Measurements from ENCODE around the gene ACADM.
"Not testable (repeated sequence)": the region's sequence is repeated elsewhere in the genome, so short reads cannot be mapped to it uniquely, and the experiment has no call there.

Gene ACADM

GRCh38 chr1:75742047-75742625 is 17.6 kb downstream of the ACADM start:
- no peak for DNase-seq

DNA sequence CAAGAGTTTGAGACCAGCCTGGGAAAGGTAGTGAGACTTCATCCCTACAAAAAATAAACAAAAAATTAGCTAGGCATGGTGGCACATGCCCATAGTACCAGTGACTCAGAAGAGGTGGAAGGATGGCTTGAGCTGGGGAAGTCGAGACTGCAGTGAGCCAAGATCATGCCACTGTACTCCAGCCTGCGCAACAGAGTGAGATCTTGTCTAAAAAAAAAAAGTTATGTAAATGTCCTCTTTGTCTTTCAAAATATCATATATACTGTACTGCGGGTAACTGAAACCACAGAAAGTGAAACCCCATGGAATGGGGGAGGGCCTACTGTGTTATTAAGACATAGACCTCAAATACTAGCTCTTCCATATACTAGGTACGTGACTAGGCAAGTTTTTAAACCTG is 20.8 kb downstream of the ACADM start:
- no peak for DNase-seq

DNA sequence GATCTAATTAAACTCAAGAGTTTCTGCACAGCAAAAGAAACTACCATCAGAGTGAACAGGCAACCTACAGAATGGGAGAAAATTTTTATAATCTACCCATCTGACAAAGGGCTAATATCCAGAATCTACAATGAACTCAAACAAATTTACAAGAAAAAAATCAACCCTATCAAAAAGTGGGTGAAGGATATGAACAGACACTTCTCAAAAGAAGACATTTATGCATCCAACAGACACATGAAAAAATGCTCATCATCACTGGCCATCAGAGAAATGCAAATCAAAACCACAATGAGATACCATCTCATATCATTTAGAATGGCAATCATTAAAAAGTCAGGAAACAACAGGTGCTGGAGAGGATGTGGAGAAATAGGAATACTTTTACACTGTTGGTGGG is 32.7 kb downstream of the ACADM start:
- not testable (repeated sequence) for DNase-seq

GRCh38 chr1:75758543-75758942 is 34.0 kb downstream of the ACADM start:
- DNase-seq: not testable (repeated sequence)

DNA sequence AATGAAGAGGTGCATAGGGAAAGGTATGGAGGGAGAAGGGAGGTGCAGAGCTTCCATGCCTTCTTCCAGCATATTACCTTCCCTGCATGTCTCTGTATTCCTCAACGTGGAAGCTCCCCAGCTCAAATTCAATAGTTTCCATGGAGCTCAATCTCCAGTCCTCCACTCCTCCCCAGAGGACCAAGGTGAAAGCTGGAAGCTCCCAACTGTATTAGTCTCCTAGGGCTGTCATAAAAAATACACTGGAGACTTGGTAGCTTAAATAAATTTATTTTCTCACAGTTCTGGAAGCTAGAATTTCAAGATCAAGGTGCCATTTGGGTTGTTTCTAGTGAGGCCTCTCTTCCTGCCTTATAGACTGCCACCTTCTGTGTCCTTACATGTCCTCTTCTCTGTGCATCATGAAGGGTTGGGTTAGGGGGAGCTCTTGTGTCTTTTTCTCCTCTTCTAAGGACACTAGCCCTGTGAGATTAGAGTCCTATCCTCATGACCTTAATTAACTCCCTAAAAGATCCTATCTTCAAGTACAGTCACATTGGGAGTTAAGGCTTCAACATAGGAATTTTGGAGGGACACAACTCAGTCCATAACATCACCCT is 39.6 kb downstream of the ACADM start:
- DNase-seq: no peak

DNA sequence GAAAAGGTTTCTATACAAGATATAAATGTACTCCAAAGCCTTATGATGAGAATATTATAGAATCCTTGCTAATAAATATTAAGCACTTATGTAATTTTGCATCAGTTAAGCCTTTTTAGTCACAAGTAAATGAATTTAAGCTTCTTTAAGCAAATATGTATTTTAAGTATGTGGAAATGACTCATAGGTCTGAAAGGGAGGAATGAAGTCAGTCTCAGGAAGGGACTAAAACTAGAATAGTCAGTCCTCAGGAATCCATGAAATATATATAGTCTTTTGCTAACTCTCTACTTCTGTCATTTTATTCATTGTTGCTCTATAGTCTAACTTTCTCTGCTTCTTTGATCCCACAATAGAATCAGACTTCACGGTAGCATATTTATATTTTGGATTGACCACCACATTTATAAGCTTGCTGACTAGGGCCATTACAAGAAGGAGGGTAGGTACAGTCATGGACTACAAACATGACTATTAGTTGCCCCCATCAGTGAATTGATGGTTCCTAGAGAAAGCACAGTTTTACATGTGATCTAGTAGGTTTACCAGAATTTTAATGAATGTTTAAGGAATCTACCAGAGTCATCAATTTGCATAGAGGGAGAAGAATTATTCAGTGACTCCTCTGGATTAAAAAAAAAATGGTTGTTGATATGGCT is 41.3 kb downstream of the ACADM start:
- DNase-seq: no peak

GRCh38 chr1:75768016-75768415 is 43.5 kb downstream of the ACADM start:
- DNase-seq: no peak

GRCh38 chr1:75770761-75771160 is 46.3 kb downstream of the ACADM start:
- no peak for DNase-seq

- DNase-seq: no peak
Observed at GRCh38 chr1:75771978-75772377, 47.5 kb downstream of the ACADM start.

DNA sequence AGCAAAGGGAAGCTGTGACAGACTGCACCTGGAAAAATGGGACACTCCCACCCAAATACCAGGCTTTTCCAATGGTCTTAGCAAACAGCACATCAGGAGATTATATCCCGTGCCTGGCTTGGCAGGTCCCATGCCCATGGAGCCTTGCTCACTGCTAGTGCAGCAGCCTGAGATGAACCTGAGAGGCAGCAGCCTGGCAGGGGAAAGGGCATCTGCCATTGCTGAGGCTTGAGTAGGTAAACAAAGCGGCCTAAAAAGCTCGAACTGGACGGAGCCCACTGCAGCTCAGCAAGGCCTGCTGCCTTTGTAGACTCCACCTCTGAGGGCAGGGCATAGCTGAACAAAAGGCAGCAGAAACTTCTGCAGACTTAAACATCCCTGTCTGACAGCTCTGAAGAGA is 53.3 kb downstream of the ACADM start:
- not testable (repeated sequence) for DNase-seq

- not testable (repeated sequence) for DNase-seq
Observed at GRCh38 chr1:75778694-75779093, 54.2 kb downstream of the ACADM start.

- DNase-seq: not testable (repeated sequence)
Observed at GRCh38 chr1:75780183-75780582, 55.7 kb downstream of the ACADM start.

GRCh38 chr1:75783920-75784319 is 59.4 kb downstream of the ACADM start:
- not testable (repeated sequence) for DNase-seq

DNA sequence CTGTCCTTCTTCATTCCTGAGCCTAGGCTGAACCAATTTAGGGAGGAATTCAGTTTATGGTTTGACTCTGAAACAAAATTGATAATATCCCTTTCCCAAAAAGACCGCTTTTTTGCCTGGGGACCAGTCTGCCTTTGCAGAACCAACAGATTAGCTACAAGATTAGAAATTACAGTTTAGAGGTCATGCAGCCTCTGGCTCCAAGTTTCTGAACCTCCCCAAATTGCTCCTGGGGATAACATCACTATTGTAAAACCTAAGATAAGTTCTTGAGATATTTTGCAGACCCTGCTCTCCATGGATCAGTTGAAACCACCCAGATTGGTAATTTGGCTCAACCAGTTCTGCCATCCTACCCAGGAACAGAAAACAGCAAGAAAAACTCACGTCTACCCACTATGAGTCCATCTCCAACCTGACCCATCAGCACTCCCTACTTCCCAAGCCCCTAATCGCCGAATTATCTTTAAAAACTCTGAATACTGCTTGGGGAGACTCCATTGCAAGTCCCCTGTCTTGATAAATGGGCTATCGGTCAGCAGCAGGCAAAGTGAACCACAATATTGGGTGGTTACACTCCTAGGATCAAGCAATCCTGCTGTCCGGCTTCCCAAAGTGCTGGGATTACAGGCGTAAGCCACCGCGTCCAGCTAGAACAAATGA is 60.9 kb downstream of the ACADM start:
- DNase-seq: no peak

DNA sequence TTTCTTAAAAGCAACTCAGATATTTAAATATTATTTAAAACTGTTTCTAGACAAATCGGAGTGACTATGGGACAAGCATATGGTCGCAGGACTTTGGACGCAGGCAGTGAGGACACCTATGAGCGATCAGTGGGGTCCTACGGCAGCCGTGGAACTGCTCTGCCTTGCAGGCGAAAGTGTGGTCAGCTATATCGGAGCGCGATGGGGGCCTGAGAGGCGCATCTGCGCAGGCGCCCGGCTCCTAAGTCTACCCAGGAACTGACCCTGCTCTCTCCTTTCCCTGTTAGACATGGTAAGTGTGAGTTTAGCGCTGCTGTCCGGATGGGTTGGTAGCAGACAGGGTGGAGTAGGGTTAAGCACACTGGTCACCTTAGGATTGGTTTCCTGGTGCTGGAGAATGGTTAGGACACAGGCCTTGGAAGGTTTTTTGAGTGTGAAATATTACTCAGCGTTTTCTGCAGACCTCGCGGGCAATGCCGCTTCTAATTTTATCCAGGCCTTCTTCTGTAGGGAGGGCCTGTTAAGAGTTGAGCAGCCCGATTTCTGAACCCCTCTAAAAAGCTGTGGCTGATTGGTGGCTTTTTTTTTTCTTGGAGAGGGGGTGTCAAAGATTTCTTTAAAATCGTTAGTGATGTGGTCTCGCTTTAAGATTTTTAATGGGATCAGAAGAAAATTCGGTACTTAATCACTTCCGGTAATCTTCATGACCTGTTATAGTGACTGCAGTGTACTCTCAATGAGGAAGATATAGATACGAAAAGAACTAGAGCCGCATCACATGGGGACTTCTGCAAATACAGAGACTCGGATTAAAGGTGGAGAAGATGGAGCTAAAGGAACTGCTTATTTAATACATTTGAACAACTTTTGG is 61.7 kb downstream of the ACADM start, which contains the start of gene RABGGTB:
RABGGTB (plus strand) TSS at position 274 of the 871 bp plus-strand sequence; CDS start at position 290, 16 bp downstream.
- DNase-seq: peak; percentile 94

DNA sequence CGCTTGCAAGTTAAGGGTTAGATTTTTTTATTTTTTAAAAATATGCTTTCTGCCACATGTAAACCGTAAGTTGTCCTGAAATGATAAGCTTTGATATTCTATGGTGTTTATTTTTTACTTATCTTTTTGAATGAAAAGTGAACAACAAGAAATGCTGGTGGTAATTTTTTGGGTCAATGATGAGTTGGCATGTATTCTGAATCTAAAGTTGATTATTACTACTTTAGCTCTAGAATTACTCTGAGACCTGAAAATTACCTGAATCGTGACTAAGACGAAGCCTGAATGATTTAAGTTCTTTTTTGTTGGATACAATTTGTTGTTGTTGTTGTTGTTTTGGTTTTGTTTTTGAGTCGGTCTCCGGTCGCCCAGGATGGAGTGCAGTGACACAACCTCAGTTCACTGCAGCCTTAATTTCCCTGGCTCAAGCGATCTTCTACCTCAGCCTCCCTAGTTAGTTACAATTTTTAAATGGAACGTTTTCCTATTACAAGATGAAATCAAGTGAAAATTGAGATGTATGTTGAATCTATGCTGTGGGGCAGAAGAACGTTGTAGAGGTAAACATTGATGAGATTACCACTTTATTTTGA is 62.5 kb downstream of the ACADM start:
- no peak for DNase-seq

- no peak for DNase-seq
Observed at GRCh38 chr1:75787524-75787923, 63.0 kb downstream of the ACADM start.

DNA sequence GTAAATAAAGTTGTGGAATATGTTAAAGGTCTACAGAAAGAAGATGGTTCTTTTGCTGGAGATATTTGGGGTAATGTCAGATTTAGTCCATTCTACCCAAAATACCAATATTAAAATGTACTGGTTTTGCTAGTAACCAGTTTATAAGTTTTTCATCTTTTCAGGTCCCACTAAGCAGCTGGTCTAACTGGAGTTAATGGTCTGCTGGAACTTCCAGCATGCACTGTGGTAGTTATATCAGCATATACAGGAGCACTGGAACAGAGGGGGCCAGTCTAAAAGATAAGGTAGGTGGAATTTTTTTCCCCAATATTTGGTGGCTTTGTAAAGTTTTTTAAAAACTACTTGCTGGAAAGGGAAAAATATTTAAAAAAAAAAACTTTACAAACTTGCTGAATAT is 65.5 kb downstream of the ACADM start:
- no peak for DNase-seq

DNA sequence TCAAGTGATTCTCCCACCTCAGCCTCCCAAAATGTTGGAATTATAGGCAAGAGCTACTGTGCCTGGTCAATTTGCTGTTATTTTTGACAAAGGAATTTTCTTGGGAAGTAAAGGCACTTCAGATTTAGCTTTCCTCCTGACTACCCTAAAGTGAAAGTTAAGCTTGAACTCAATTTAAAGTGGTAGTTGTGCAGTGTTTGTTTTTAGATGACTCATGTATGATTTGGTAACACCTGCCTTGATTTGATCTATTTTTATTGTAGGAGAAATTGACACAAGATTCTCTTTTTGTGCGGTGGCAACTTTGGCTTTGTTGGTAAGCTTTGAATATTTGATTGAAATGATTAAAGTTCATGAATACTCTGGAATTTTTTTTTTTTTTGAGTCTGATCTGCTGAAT is 66.5 kb downstream of the ACADM start:
- DNase-seq: no peak

DNA sequence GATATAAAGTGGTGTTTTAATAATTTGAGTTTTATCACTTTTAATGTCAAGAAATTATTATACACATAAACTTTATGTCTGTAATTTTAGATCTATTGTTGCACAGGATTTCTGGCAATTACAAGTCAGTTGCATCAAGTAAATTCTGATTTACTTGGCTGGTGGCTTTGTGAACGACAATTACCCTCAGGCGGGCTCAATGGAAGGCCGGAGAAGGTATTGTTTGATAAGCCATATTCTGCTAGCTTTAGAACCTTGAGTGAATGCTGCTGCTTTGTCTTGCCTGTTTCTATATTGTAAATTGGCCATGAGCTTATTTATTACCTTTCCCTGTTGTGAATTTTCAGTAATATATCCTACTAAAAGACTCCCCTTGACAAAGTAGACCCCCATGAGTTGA is 67.6 kb downstream of the ACADM start:
- no peak for DNase-seq

- no peak for DNase-seq
Observed at GRCh38 chr1:75794382-75794781, 69.9 kb downstream of the ACADM start.

GRCh38 chr1:75795703-75796193 is 71.2 kb downstream of the ACADM start:
- DNase-seq: no peak

Measured in activated effector memory CD4-positive, alpha-beta T cell treated with Interleukin-2 at 50 U/mL for 16 hours (primary cell).